Measurements from ENCODE around the gene GOSR1. TPM values are rescaled to one million over a fixed set of nuclear protein-coding genes. Genes with fewer than 3 reads are reported as not detected.

The GOSR1 gene
- total RNA-seq, 1 experiment from 2014 or later, result 58.1 TPM

DNA sequence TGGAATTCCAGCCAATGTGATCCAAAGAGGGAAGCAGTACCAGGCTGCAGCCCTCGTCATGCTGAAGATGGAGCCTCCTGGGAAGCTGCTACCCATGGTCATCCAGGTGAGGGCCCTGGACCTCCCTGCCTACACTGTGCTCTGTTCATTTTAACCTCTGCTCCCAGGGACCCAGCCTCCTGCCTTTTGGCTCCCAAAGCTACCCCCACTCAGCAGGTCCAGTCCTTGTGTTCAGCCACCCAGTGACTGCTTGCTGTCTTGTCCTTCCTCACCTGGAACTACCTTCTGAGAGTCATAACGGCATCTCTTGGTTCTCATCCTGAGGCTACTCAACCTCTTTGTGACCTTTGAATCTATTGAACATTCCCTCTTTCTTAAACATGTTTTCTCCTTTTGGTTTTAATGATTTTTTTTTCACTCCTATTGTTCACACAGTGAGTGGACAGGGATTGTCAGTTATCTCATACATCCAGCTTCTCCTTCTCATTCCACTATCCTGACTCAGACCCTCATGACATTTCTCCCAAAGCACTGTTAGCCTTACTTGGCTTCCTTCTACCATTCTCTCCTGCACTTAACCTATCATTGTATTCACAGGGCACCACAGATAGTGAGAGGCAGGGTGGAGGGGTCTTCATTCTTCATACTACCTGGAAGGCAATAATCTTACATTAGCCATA, 53.3 kb downstream of the GOSR1 start:
- H3K18ac ChIP-seq (ENCODE audit: insufficient read length, low read depth, low read length), result no peak overlapping the region
- H3T11ph ChIP-seq (ENCODE audit: low read length), result no peak overlapping the region
- no peaks in the 10 kb centered on the region for H3K27me3 Mint-ChIP-seq (ENCODE audit: low read depth)
- no peaks in the 10 kb centered on the region for H3K9me3 Mint-ChIP-seq
- no peaks in the 10 kb centered on the region for H3K36me3 Mint-ChIP-seq (ENCODE audit: insufficient read depth in 1 of 3, low read depth in 3 of 3)
- no peak overlapping the region for H2BK5ac ChIP-seq (ENCODE audit: insufficient read length, low read length)
- H4K91ac ChIP-seq (ENCODE audit: insufficient read length, low read depth, low read length), result no peak overlapping the region
- no peak overlapping the region for H3K23ac ChIP-seq (ENCODE audit: insufficient read length, low read depth, low read length)
- no peak overlapping the region for H2AFZ ChIP-seq (ENCODE audit: low read length)
- H3K9ac ChIP-seq (ENCODE audit: extremely low read depth, insufficient read length, low read length), result no peak overlapping the region
- H3K27ac Mint-ChIP-seq, result no peak overlapping the region
- no peak overlapping the region for H4K8ac ChIP-seq (replicated peaks; ENCODE audit: insufficient read length, low read depth, low read length)
- no peaks in the 10 kb centered on the region for H4K20me1 ChIP-seq (ENCODE audit: control insufficient read depth, insufficient read depth, insufficient read length)
- H3K23me2 ChIP-seq (ENCODE audit: insufficient read length, low read depth, low read length, poor library complexity, severe bottlenecking), result no peaks in the 10 kb centered on the region
- no peak overlapping the region for H2BK120ac ChIP-seq (ENCODE audit: low read depth, low read length, poor library complexity, severe bottlenecking)
- H2BK20ac ChIP-seq (ENCODE audit: low read depth, low read length, poor library complexity, severe bottlenecking), result no peak overlapping the region
- H3K9me3 ChIP-seq (ENCODE audit: control insufficient read depth, low read depth, low read length), result no peaks in the 10 kb centered on the region
- no peak overlapping the region for H3K4me2 ChIP-seq (ENCODE audit: insufficient read depth, insufficient read length, low read length)
- no peaks in the 10 kb centered on the region for H3K4me1 ChIP-seq (ENCODE audit: insufficient read depth, low read length)
- no peaks in the 10 kb centered on the region for H3K4me1 Mint-ChIP-seq
- TF ChIP-seq, protein P1, sequence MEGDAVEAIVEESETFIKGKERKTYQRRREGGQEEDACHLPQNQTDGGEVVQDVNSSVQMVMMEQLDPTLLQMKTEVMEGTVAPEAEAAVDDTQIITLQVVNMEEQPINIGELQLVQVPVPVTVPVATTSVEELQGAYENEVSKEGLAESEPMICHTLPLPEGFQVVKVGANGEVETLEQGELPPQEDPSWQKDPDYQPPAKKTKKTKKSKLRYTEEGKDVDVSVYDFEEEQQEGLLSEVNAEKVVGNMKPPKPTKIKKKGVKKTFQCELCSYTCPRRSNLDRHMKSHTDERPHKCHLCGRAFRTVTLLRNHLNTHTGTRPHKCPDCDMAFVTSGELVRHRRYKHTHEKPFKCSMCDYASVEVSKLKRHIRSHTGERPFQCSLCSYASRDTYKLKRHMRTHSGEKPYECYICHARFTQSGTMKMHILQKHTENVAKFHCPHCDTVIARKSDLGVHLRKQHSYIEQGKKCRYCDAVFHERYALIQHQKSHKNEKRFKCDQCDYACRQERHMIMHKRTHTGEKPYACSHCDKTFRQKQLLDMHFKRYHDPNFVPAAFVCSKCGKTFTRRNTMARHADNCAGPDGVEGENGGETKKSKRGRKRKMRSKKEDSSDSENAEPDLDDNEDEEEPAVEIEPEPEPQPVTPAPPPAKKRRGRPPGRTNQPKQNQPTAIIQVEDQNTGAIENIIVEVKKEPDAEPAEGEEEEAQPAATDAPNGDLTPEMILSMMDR (conservative IDR thresholded peaks at IDR 0.05), result no peak
- no peaks in the 10 kb centered on the region for H3K79me2 ChIP-seq (ENCODE audit: insufficient read depth, low read length)
- H3K4me3 Mint-ChIP-seq, result no peak overlapping the region
- WGBS (ENCODE audit: extremely low coverage, insufficient read length, low lambda C conversion rate), result no CpG with 5 or more reads among the region's 2 CpGs
- H4K5ac ChIP-seq (ENCODE audit: insufficient read length, low read depth, low read length), result no peak overlapping the region
- no peak overlapping the region for H3K27ac ChIP-seq (ENCODE audit: insufficient read length, low read depth, low read length)
- no peak overlapping the region for H3K4ac ChIP-seq (ENCODE audit: low read depth, low read length)
- H2BK15ac ChIP-seq (ENCODE audit: low read depth, low read length), result no peak overlapping the region
- no peak overlapping the region for H3K14ac ChIP-seq (ENCODE audit: insufficient read depth, low read length)
- H3K79me1 ChIP-seq (ENCODE audit: insufficient read depth, low read depth, low read length, poor library complexity, severe bottlenecking), result no peaks in the 10 kb centered on the region
- no peak for DNase-seq
- H2AK5ac ChIP-seq (ENCODE audit: insufficient read length, low read length), result no peak overlapping the region
- no peak overlapping the region for H3K56ac ChIP-seq (ENCODE audit: insufficient read length, low read depth, low read length)
- H3K27me3 ChIP-seq (ENCODE audit: insufficient read depth, low read length), result no peaks in the 10 kb centered on the region
- no peak overlapping the region for H2BK12ac ChIP-seq (ENCODE audit: insufficient read length, low read depth, low read length)
